ENCODE measurements around the gene SLC39A7. TPM values are rescaled to one million over a fixed set of nuclear protein-coding genes. Genes with fewer than 3 reads are reported as not detected.

SLC39A7 gene
- polyA plus RNA-seq, 1 experiment: 129 TPM

DNA sequence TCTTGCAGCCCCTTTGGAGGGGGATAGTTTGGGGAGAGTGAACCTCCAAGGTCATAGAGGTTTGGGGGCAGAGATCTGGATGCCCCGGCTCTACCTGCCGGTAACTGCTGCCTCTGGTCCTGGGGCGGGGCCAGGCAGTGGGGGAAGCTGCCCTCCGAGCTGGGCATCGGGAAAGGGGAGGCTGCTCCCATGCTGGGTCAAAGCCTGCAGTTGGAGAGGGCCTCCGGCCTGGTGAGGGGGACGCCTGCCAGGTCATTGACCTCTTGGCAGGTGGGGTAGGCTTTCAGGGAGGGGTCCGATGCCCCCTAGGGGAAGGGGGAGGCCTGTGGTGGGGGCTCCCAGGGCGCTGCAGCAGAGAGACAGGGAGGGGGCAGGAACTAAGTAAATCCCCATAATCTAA is 15.5 kb upstream of the SLC39A7 start:
- no peak for DNase-seq (ENCODE audit: low read depth, low spot score)
- ChIA-PET CTCF (no interaction called here), POLR2A (no interaction called here)
- TF ChIP-seq, protein P1, sequence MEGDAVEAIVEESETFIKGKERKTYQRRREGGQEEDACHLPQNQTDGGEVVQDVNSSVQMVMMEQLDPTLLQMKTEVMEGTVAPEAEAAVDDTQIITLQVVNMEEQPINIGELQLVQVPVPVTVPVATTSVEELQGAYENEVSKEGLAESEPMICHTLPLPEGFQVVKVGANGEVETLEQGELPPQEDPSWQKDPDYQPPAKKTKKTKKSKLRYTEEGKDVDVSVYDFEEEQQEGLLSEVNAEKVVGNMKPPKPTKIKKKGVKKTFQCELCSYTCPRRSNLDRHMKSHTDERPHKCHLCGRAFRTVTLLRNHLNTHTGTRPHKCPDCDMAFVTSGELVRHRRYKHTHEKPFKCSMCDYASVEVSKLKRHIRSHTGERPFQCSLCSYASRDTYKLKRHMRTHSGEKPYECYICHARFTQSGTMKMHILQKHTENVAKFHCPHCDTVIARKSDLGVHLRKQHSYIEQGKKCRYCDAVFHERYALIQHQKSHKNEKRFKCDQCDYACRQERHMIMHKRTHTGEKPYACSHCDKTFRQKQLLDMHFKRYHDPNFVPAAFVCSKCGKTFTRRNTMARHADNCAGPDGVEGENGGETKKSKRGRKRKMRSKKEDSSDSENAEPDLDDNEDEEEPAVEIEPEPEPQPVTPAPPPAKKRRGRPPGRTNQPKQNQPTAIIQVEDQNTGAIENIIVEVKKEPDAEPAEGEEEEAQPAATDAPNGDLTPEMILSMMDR (IDR thresholded peaks at IDR 0.05; ENCODE audit: low read depth, low read length): no peak
- Histone ChIP-seq H3K4me3 (ENCODE audit: low read depth, low read length) (no peak overlapping the region), H3K9me3 (ENCODE audit: control insufficient read depth, insufficient read depth, low read length) (no peaks in the 10 kb centered on the region), H3K27me3 (ENCODE audit: control insufficient read depth, insufficient read depth, low read length) (peaks cover 24% of the 10 kb centered on the region), H3K27ac (ENCODE audit: low read depth, low read length) (no peak overlapping the region)

DNA sequence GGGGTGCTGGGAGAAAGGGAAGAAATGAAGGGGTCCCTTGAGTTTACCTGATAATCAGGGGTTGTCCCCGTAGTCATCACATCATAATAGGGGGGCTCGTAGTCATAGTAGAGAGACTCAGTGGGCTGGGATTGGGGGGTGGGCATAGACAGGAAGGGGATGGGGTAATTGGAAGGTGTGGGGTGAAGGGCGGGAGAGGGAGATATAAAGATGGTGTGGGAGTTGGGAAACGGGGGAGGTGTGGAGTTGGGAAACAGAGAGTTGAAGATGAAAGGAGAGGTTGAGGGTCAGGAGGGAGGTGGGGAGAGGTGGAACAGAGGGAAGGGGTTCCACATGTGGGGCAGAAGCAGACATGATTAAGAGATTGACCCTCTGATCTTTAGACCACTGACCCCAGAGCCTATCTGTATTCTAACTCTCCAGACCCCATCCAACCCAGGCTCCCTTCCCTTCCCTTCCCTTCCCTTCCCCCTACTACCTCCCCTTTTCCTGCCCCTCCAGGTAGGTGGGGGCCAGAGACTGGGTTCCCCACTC is 14.9 kb upstream of the SLC39A7 start:
- ChIA-PET CTCF (no interaction called here), POLR2A (no interaction called here)
- TF ChIP-seq, protein P1 (IDR thresholded peaks at IDR 0.05; ENCODE audit: low read depth, low read length): no peak
- no peak for DNase-seq (ENCODE audit: low read depth, low spot score)
- no peaks in the 10 kb centered on the region for H3K9me3 ChIP-seq (ENCODE audit: control insufficient read depth, insufficient read depth, low read length)
- H3K27me3 ChIP-seq (ENCODE audit: control insufficient read depth, insufficient read depth, low read length): peaks cover 24% of the 10 kb centered on the region
- no peak overlapping the region for H3K27ac ChIP-seq (ENCODE audit: low read depth, low read length)
- no peak overlapping the region for H3K4me3 ChIP-seq (ENCODE audit: low read depth, low read length)

DNA sequence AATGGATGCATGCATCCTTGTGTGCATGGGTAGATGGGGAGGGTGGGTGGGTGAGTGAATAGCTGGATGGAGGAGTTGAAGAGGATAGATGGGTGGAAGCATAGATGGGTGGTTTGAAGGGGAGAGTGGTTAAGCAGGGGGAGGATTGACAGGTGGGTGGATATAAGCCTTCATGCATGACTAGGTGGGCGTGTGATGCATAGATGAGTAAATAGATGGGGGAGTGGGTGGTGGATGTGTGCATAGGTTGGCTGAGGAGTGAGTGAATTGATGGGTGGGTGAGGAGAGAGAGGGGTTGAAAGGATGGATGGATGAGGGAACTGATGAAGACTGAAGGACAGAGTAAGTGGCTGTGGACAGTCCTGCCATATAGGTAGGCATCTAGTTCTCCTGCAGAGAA is 12.9 kb upstream of the SLC39A7 start:
- Histone ChIP-seq H3K27ac (ENCODE audit: low read depth, low read length) (no peak overlapping the region), H3K27me3 (ENCODE audit: control insufficient read depth, insufficient read depth, low read length) (peaks cover 44% of the 10 kb centered on the region), H3K4me3 (ENCODE audit: low read depth, low read length) (no peak overlapping the region), H3K9me3 (ENCODE audit: control insufficient read depth, insufficient read depth, low read length) (no peaks in the 10 kb centered on the region; the same call in 1 of the 2 replicates)
- ChIA-PET CTCF (no interaction called here), POLR2A (no interaction called here)
- DNase-seq (ENCODE audit: low read depth, low spot score): no peak
- TF ChIP-seq, protein P1 (IDR thresholded peaks at IDR 0.05; ENCODE audit: low read depth, low read length): no peak

DNA sequence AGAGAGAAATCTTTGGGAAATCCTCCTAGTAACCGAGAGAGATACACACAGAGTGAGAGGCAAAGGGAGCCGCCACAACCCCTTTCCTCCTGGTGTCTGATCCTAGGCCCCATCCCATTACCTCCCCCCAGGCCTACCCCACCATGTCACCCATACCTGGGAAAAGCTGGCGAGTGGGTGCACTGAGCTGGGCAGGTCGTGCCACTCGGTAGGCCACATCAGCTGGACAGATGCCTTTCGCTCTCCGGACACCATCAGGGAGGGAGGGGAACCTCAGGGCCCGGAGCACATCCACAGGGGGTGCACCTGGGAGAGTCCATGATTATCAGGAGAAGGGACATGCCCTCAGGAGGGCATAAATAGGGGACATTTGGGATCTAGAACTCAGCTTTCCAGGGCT is 11.5 kb upstream of the SLC39A7 start:
- TF ChIP-seq, protein P1 (IDR thresholded peaks at IDR 0.05; ENCODE audit: low read depth, low read length): no peak
- ChIA-PET POLR2A (no interaction called here), CTCF (no interaction called here)
- Histone ChIP-seq H3K27ac (ENCODE audit: low read depth, low read length) (no peak overlapping the region), H3K27me3 (ENCODE audit: control insufficient read depth, insufficient read depth, low read length) (peaks cover 46% of the 10 kb centered on the region), H3K9me3 (ENCODE audit: control insufficient read depth, insufficient read depth, low read length) (no peaks in the 10 kb centered on the region; the same call in 1 of the 2 replicates), H3K4me3 (ENCODE audit: low read depth, low read length) (no peak overlapping the region)
- DNase-seq (ENCODE audit: low read depth, low spot score): no peak

DNA sequence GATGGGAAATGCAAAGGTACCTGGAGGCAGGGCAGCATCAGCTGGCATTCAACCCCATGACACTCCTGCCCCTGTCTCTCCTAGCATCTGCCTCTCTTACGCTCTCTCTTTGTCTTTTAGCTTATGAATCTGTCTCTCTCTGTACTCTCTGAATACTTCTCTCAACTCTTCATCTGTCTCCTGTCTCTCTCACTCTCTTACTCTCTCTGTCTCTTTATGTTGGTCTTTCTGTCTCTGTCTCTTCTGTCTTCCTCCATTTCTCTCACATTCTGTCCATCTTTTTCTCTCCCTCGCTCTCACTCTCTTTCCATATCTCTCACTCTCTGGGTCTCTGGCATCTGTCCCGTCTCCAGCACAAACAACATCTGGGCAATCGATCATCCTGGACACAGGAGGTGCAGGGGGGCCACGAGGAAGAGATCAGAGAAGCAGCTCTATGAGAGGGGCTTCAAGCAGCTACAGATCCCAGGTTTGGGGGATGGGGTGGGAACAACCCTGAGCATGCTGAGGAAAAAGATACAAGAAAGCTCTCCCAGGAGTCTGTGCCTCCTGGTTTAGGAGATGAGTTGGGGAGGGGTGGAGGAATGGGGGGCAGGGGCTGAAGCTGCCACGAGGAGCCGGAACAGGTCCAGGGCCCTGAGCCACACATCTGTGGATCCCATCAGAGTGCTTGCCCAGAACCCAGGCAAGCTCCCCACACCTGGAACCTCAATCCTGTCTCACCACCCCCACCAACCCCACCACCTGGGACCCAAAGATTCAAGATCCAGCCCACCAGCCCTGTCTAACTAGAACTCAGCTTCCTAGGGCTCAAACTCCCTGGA is 10.8 kb upstream of the SLC39A7 start:
- POLR2A ChIA-PET: interaction anchor here (0.9 kb wide), 1 partner anchor 15 kb away, joined by 5 read pairs; the partner anchor contains the start of gene HSD17B8
- H3K9me3 ChIP-seq (ENCODE audit: control insufficient read depth, insufficient read depth, low read length): no peaks in the 10 kb centered on the region; the same call in 1 of the 2 replicates

More for the DNA sequence above, 10.8 kb upstream of the SLC39A7 start:
- TF ChIP-seq, protein P1 (IDR thresholded peaks at IDR 0.05; ENCODE audit: low read depth, low read length): no peak
- CTCF ChIA-PET: interaction anchor here (0.9 to 1.2 kb wide), 3 partner anchors 9 to 256 kb away, joined by 3 to 5 read pairs (median 4); no protein-coding TSS in a partner anchor
- DNase-seq (ENCODE audit: low read depth, low spot score): no peak
- no peak overlapping the region for H3K27ac ChIP-seq (ENCODE audit: low read depth, low read length)
- H3K4me3 ChIP-seq (ENCODE audit: low read depth, low read length): no peak overlapping the region
- peaks cover 46% of the 10 kb centered on the region for H3K27me3 ChIP-seq (ENCODE audit: control insufficient read depth, insufficient read depth, low read length)

Measured in AG04450 (cell line).